Activated naive CD8-positive, alpha-beta T cell (primary cell): ENCODE results near the gene RNPS1.
"Not testable (repeated sequence)": the region's sequence is repeated elsewhere in the genome, so short reads cannot be mapped to it uniquely, and the experiment has no call there.

Source experiments
- H3K27ac Mint-ChIP-seq: one replicate; pipeline ENCODE4 v1.8.0; 2021; ENCODE audit warnings: mixed read lengths
- H3K27me3 Mint-ChIP-seq: one replicate; pipeline ENCODE4 v1.8.0; 2021; ENCODE audit warnings: mixed read lengths
- H3K36me3 Mint-ChIP-seq: one replicate; pipeline ENCODE4 v1.8.0; 2021; ENCODE audit warnings: mixed read lengths
- H3K4me1 Mint-ChIP-seq: one replicate; pipeline ENCODE4 v1.8.0; 2021; ENCODE audit warnings: low read depth, mixed read lengths
- H3K4me3 Mint-ChIP-seq: one replicate; pipeline ENCODE4 v1.8.0; 2021; ENCODE audit warnings: mild to moderate bottlenecking, mixed read lengths
- H3K9me3 Mint-ChIP-seq: one replicate; pipeline ENCODE4 v1.8.0; 2021; ENCODE audit warnings: low read depth, mixed read lengths

RNPS1 gene

DNA sequence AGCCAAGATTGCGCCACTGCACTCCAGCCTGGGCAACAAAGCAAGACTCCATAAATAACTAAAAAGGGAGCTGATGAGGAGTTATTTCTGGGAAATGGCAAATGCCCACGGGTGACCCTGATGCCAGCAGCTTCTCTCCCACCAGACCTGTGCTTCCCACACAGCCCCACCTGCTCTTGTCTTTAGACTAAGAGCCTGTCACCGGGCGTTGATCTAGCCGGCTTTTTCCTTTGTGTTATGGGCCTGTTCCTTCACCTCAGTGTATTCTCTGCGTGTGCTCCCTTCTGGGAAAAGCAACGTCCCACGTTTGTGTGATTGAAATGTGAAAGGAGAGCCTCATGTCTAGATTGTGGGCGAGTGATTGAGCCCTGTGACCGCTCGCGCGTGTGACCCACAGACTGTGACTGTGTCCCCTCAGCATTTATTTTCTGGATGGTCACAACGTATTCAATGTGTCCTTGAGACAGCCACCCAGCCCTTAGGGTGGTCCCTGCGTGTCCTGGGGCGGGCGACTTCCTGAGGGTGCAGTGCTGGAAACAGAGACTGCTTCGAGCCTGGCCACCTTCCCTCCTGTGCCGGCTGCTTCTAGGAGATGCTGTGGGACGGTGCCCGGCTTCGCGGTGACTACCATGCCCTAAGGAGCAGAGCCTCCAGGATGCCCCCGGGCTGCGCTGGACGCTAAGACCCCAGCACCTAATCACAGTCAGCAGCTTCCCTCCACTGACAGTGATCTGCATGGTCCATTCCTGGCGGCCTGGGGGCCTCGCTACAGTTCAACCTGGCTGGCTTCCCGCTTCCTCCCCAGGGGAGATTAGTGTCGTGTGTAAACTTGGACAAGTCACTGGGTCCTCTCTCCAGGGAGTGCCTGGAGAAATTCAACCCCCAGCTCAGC, 7.8 kb upstream of the RNPS1 start:
- H3K4me3 Mint-ChIP-seq, result no peak overlapping the region
- no peaks in the 10 kb centered on the region for H3K4me1 Mint-ChIP-seq
- no peak overlapping the region for H3K27ac Mint-ChIP-seq
- no peaks in the 10 kb centered on the region for H3K36me3 Mint-ChIP-seq
- no peaks in the 10 kb centered on the region for H3K27me3 Mint-ChIP-seq
- H3K9me3 Mint-ChIP-seq, result no peaks in the 10 kb centered on the region

DNA sequence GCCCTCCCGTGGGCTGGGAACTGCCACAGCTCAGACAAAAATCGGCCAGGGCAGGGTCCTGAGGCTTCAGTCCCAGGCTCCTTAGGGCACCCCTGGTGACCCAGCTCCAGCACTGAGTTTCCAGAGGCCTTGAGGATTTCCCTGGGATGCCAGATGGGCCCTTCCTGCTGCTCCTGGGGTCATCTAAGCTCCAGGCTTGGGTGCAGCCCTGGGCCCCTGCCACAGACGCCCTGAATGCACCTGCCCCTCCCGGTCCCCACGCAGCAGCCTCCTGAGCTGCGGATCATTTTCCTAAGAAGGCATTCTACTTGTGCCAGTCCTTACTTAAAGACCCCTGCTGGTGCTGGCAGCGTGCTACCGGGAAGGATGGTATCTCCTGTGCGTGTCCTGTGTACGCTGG, 6.0 kb upstream of the RNPS1 start:
- no peaks in the 10 kb centered on the region for H3K36me3 Mint-ChIP-seq
- no peak overlapping the region for H3K4me3 Mint-ChIP-seq
- no peak overlapping the region for H3K27ac Mint-ChIP-seq
- no peaks in the 10 kb centered on the region for H3K9me3 Mint-ChIP-seq
- no peaks in the 10 kb centered on the region for H3K27me3 Mint-ChIP-seq
- H3K4me1 Mint-ChIP-seq, result peaks cover 8% of the 10 kb centered on the region

DNA sequence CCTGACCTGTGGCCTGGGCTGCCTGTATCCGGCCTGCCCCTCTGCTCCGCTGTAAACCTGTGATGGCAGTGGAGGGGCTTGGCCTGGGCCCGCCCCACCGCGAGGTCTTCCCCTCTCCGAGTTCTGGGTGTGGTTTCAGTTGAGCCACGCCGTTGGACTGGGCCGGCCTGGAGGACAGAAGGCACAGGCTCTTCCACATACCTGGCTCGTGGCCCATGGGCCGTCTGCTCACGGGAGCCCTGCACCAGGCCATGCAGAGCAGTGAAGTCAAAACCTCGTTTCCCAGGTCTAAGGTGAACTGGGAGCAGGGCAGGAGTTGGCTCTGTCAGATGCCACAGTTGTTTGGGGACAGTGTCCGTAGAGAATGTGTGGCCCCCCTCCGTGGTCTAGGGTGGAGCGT, 5.6 kb upstream of the RNPS1 start:
- H3K4me3 Mint-ChIP-seq, result no peak overlapping the region
- H3K27me3 Mint-ChIP-seq, result no peaks in the 10 kb centered on the region
- no peak overlapping the region for H3K27ac Mint-ChIP-seq
- no peaks in the 10 kb centered on the region for H3K9me3 Mint-ChIP-seq
- no peaks in the 10 kb centered on the region for H3K36me3 Mint-ChIP-seq
- peaks cover 8% of the 10 kb centered on the region for H3K4me1 Mint-ChIP-seq

DNA sequence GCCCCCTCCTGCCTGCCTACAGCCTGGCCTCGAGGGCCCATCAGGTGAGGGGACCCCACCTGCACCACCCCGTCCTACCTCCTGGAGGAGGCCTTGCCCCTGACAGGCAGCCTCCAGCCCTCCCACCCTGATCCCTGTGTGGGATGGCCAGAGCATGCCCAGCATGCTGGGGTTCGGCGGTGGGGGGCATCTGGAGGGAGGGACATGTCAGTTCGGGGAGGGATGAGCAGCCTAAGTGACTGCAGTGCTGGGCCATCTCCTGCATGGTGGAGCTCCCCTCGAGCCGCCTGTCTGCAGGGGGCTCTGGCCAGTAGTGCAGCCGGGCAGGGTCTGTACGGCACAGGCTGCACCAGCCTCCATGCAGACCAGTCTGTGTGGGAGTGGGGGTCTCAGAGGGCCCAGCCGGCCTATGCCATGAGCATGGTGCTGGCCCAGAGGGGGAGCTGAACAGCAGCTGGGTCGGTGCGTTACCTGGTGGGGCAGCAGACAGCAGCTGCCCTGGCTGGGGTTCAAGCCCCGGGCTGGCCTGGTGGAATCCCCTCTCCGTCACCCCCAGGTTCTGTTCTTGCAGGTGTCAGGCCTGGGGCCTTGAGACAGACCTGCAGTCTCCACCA, 4.0 kb upstream of the RNPS1 start:
- peaks cover under 1% of the 10 kb centered on the region for H3K36me3 Mint-ChIP-seq
- H3K27ac Mint-ChIP-seq, result no peak overlapping the region
- no peaks in the 10 kb centered on the region for H3K27me3 Mint-ChIP-seq
- peaks cover 11% of the 10 kb centered on the region for H3K4me1 Mint-ChIP-seq
- H3K9me3 Mint-ChIP-seq, result no peaks in the 10 kb centered on the region
- no peak overlapping the region for H3K4me3 Mint-ChIP-seq

DNA sequence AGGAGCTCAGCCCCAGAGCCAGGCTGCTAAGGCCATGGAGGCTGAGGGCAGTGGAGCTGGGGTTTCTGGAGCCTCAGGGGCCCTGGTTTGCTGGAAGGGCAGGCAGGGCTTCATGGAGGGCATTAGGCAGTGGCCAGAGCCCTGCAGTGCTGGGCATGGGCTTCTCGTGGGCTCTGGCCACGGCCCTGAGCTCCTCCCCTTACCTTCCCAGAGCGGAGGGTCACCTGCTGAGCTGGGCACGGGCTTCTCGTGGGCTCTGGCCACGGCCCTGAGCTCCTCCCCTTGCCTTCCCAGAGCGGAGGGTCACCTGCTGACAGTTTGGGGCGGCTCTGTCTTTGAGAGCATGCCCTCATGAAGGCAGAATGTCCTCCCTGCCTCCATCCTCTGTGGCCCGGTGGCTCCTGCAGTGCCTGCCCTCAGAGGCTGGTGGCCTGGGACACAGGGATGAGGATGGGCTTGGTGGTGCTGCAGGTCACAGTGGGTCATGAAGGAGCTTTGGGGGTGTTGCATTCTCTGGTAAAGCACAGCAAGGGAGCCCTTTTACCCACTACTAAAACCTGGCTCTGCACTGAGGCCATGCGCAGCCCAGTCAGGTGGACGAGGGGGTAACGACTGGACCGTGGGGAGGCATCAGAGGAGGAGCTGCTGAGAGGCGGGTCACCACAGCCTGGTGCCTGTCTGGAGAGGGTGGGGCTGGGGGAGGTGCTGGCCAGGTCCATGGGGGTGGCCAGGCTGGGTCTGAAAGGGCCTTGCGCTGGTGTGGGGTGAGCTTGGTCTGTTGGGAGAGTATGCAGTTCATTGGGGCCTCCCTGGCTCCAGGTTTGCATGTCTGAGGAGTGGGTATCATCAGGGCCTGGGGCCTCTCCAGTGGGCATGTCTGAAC, 2.9 kb upstream of the RNPS1 start:
- no peak overlapping the region for H3K27ac Mint-ChIP-seq
- H3K9me3 Mint-ChIP-seq, result no peaks in the 10 kb centered on the region
- peaks cover 21% of the 10 kb centered on the region for H3K4me1 Mint-ChIP-seq
- peaks cover 3% of the 10 kb centered on the region for H3K36me3 Mint-ChIP-seq
- no peak overlapping the region for H3K4me3 Mint-ChIP-seq
- no peaks in the 10 kb centered on the region for H3K27me3 Mint-ChIP-seq

DNA sequence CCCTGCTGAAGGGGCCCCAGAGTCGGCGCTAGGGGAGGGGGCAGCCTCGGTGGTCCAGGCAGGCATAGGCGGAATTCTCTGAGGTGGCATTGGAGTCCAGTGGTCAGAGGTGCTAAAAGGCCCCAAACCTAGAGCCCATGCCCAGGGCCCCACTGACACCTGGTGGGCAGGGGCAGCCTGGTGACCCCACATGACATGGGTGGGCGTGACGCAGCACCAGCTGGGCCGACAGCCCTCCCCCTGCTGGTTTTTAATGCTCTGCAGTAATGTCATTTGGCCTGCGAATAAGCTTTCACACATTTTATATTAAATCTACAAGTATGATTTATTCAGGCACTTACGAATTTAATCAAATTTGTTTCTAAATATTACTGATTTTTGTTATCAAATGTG, 2.1 kb upstream of the RNPS1 start:
- no peaks in the 10 kb centered on the region for H3K27me3 Mint-ChIP-seq
- peaks cover 3% of the 10 kb centered on the region for H3K36me3 Mint-ChIP-seq
- no peak overlapping the region for H3K27ac Mint-ChIP-seq
- peak overlapping the region; percentile 93 for H3K4me3 Mint-ChIP-seq
- H3K9me3 Mint-ChIP-seq, result no peaks in the 10 kb centered on the region
- H3K4me1 Mint-ChIP-seq, result peaks cover 25% of the 10 kb centered on the region

DNA sequence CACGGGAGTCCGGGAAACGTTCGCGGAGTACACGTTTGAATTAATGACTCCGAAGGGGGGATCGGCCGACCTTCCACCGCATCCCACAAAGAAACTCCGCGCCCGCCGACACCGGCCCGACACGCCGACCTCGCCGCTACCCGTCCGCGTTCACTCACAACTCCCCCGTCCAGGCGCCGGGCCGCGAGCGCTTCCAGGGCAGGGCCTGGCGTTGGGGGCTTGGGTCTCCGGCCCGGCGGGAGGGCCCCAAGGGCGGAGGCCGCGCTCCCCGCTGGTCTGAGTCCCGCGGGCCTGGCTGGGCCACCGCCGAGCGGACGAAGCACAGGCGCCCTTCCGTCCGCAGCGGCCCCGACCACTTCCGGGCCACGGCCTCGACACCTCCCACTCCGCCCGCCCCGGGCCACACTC, 417 bp downstream of the RNPS1 start:
- Mint-ChIP-seq H3K4me1 (peaks cover 35% of the 10 kb centered on the region), H3K4me3 (peak overlapping the region; percentile 93), H3K27ac (peak overlapping the region; percentile 96)
- H3K9me3 Mint-ChIP-seq, H3K27me3 Mint-ChIP-seq, H3K36me3 Mint-ChIP-seq: not testable (repeated sequence)

DNA sequence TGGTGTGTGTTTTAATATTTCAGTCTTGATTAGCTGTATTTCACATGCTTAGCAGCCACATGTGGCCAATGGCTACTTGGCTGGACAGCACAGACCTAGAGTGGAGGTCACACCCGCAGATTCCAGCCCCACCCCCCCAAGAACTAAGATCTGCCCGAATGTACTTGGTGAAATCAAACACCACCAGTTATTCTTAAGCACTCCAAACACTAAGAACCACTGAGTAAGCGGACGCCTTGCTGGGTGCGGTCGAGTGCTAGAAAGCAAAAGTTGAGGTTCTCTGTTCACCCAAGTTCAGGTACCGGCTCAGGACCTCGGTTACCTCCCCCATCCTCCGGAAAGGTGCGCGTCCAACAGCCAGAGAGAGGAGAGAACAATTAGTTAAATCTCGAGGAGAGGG, 1.0 kb downstream of the RNPS1 start:
- H3K36me3 Mint-ChIP-seq, result not testable (repeated sequence)
- Mint-ChIP-seq H3K4me3 (peak overlapping the region; percentile 93), H3K4me1 (peaks cover 35% of the 10 kb centered on the region)

DNA sequence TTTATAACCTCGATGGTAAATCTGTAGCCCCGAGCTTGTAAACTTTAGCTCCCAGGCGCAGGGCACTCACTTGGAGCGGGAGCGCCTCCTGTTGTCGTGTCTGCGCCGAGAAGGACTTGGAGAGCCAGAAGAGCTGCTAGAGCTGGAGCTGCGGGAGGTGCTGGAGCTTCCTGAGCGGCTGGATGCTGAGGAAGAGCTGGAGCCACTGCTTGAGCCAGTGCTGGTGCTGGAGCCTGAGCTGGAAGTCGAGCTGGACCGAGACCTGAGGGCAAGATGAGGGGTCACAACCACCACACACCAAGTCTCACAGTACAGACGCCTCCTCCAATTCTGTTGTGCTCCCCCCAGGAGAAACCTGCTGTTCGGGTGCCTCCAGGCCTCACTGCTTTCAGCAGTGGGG, 4.9 kb downstream of the RNPS1 start:
- H3K36me3 Mint-ChIP-seq, H3K27me3 Mint-ChIP-seq, H3K9me3 Mint-ChIP-seq, H3K4me3 Mint-ChIP-seq: not testable (repeated sequence)
- peak overlapping the region; percentile 28 for H3K27ac Mint-ChIP-seq
- H3K4me1 Mint-ChIP-seq, result peaks cover 25% of the 10 kb centered on the region

More for the DNA sequence above, 1.0 kb downstream of the RNPS1 start:
- H3K27ac Mint-ChIP-seq, result peak overlapping the region; percentile 93
- H3K9me3 Mint-ChIP-seq, H3K27me3 Mint-ChIP-seq: not testable (repeated sequence)

DNA sequence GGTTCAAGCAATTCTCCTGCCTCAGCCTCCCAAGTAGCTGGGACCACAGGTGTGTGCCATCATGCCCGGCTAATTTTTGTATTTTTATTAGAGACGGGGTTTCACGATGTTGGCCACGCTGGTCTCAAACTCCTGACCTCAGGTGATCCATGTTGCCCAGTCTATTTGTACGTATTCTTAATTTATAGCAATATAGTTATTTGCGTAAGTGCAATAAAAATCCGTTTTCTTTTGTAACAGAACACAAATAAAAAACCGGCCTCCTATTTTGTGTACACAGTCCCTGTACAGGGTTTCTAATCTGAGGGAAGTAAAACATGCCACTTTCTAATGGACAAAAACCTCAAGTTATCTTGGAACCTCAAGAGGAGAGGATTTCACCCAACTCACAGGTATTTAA, 7.7 kb downstream of the RNPS1 start:
- peaks cover 11% of the 10 kb centered on the region for H3K4me1 Mint-ChIP-seq
- H3K27me3 Mint-ChIP-seq, result no peaks in the 10 kb centered on the region
- H3K36me3 Mint-ChIP-seq, result peaks cover 4% of the 10 kb centered on the region
- H3K4me3 Mint-ChIP-seq, result no peak overlapping the region
- no peak overlapping the region for H3K27ac Mint-ChIP-seq
- H3K9me3 Mint-ChIP-seq, result no peaks in the 10 kb centered on the region

DNA sequence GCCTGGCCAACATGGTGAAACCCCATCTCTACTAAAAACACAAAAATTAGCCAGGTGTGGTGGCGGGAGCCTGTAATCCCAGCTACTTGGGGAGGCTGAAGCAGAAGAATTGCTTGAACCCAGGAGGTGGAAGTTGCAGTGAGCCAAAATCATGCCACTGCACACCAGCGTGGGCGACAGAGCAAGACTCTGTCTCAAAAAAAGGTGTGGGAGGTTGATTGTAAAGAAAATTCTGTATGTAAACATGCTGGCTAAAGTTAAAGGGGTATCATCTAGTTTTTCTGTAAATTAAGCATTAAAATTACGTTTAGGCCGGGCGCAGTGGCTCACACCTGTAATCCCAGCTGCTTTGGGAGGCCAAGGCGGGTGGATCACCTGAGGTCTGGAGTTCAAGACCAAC, 9.4 kb downstream of the RNPS1 start:
- not testable (repeated sequence) for H3K36me3 Mint-ChIP-seq, H3K4me1 Mint-ChIP-seq, H3K27ac Mint-ChIP-seq, H3K4me3 Mint-ChIP-seq, H3K9me3 Mint-ChIP-seq, H3K27me3 Mint-ChIP-seq

DNA sequence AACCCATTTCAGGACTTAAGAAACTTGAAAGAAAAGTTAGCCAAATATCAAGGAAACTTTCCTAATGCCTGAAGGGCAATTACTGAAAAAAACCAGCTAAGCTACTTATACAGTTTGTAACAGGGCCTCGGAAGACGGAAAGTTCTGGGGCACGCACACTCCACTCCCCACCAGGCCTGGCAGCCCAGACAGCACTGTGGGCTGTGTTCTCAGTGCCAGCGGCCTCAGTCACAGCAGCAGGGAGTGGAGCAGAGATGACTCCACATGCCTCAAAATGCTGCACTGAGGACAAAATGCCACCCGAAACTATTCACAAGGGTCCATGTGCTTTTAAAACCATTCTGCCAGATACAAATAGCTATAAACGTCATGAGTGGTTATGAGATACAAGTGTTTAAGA, 10.2 kb downstream of the RNPS1 start:
- no peak overlapping the region for H3K4me3 Mint-ChIP-seq
- H3K4me1 Mint-ChIP-seq, result peaks cover 4% of the 10 kb centered on the region
- no peak overlapping the region for H3K27ac Mint-ChIP-seq
- H3K27me3 Mint-ChIP-seq, result no peaks in the 10 kb centered on the region
- no peaks in the 10 kb centered on the region for H3K9me3 Mint-ChIP-seq
- H3K36me3 Mint-ChIP-seq, result peaks cover 4% of the 10 kb centered on the region

DNA sequence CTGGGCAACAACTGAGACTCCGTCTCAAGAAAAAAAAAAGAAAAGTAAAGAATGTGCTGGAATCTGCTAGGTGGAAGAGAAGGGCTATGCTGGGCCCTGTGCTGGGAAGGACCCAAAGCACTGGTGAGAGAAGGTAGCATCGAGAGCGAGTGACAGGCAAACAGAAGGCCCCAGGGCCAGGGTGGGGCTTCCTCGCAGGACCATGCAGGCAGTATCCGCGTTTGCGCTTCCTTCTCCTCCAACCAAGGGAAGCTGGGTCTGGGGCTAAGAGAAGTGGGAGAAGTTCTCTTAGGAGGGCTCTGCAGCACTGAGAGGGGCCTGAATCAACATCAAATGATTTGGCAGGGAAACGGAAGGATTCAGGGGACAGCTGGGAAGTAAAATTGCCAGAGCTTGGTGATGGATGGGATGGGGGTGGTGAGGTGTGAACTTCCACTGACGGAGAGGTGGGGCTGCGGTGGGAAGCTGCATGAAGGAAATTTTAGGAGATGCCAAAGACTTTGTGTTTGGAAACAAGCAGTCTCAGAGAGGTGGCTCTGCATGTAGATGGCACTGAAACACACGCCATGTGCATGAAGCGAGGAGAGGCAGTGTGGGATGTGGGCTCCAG, 11.3 kb downstream of the RNPS1 start:
- Mint-ChIP-seq H3K27ac (peak overlapping the region; percentile 46), H3K27me3 (no peaks in the 10 kb centered on the region), H3K36me3 (peaks cover 4% of the 10 kb centered on the region), H3K4me1 (peaks cover 8% of the 10 kb centered on the region), H3K9me3 (no peaks in the 10 kb centered on the region), H3K4me3 (no peak overlapping the region)

DNA sequence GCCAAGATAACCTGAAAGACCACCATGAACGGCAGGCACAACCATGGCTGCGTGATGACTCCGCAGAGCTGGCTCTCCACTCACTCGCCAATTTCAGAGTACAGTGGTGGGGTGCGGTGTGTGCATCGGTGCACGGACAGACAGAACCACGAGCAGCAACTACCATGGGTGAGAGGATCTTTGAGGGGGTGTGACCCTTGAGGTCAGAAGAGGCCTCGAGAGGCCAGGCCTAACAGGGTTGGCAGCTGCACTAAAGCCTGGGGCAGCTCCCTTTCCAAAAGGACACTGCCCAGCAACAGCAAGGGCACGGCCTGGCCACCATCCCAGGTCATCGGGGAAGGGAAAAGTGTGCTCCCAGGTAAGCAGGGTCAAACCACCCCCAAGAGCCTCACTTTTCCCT, 14.6 kb downstream of the RNPS1 start:
- Mint-ChIP-seq H3K36me3 (no peaks in the 10 kb centered on the region), H3K9me3 (no peaks in the 10 kb centered on the region), H3K27me3 (no peaks in the 10 kb centered on the region), H3K4me3 (no peak overlapping the region), H3K4me1 (peaks cover 12% of the 10 kb centered on the region), H3K27ac (peak overlapping the region; percentile 58)

DNA sequence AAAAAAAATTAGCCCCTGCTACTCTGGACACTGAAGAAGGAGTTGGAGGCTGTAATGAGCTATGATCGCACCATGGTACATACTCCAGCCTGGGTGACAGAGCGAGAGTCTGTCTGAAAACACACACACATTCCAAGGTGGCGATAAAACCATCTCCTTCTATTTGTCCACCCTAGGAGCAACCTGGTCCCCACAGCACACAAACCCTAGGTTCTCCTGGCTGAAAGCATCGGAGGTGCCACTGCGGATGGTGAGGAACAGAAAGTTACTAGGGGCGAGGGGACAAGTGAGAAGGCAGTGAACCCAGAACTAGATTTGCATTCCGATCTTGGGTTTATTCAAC, 15.1 kb downstream of the RNPS1 start:
- Mint-ChIP-seq H3K4me1 (peaks cover 12% of the 10 kb centered on the region), H3K9me3 (no peaks in the 10 kb centered on the region), H3K27ac (peak overlapping the region; percentile 58)

More for the DNA sequence above, 15.1 kb downstream of the RNPS1 start:
- Mint-ChIP-seq H3K36me3 (no peaks in the 10 kb centered on the region), H3K27me3 (no peaks in the 10 kb centered on the region), H3K4me3 (no peak overlapping the region)
